BJ (cell line): Measurements from ENCODE around the gene OTOF. TPM values are rescaled to one million over a fixed set of nuclear protein-coding genes. Genes with fewer than 3 reads are reported as not detected.

Experiments
- CTCF ChIA-PET: fragments of 350-600 bp; formaldehyde crosslinking; extraction: SDS; loops from one replicate; lab custom pipeline; 2021; ENCODE audit warnings: antibody characterized with exemption, inconsistent platforms; lab: Yijun Ruan, JAX
- POLR2A ChIA-PET: fragments of 300-600 bp; sonication (Branson Sonifier 250); formaldehyde crosslinking; extraction: SDS; loops from one replicate; lab custom pipeline; 2021; ENCODE audit warnings: antibody characterized with exemption; lab: Charles Lee
- DNase-seq: peaks from one replicate; pipeline ENCODE4 v3.0.0-alpha.2; 2011; ENCODE audit warnings: low read depth
- H3K27me3 ChIP-seq: 2 replicates; pipeline ENCODE4 v1.6.0; 2011; ENCODE audit warnings: low read length; ENCODE audit not compliant: control insufficient read depth, insufficient read depth
- H3K36me3 ChIP-seq: 2 replicates; pipeline ENCODE4 v1.5.1; 2011; ENCODE audit warnings: low read length; ENCODE audit not compliant: control insufficient read depth, insufficient read depth
- H3K4me3 ChIP-seq: 2 replicates; pipeline ENCODE4 v1.5.1; 2011; ENCODE audit warnings: low read depth, mild to moderate bottlenecking, control low read depth, low read length
- CTCF ChIP-seq: IDR thresholded peaks from 2 replicates; pipeline ENCODE4 v1.5.1; 2011; ENCODE audit warnings: low read depth, mild to moderate bottlenecking, control low read depth, inconsistent platforms, low read length, moderate library complexity; ENCODE audit not compliant: insufficient read depth
- polyA plus RNA-seq: library from polyadenylated mRNA; depleted of rRNA; stranded (reverse); fragments of >200 nt; gene quantifications from 2 replicates; pipeline ENCODE4 v1.2.3, GENCODE V29; 2011

Gene OTOF
- polyA plus RNA-seq, 1 experiment: 0.16 TPM

DNA sequence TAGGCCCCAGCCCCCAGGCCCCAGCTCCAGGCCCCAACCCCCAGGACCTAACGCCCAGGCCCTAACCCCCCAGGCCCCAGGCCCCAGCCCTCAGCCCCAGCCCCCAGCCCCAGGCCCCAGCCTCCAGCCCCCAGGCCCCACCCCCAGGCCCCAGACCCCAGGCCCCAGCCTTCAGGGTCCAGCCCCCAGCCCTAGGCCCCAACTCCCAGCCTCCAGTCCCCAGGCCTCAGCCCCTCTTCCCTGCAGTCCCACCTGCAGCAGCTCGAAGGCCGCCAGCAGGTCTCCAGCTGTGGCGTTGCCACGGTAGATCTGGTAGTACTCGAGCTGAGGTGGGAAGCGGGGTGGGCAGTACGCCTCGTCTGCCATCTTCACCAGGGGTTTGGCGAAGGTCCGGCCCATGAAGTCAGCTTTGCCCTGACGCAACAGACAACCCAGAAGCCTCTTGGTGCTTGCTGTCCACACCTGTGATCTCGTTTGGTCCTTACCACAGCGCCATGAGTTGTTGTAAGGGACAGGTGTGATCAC, 3.6 kb downstream of the OTOF start:
- no peak for DNase-seq
- Histone ChIP-seq H3K36me3 (no peaks in the 10 kb centered on the region), H3K27me3 (no peaks in the 10 kb centered on the region), H3K4me3 (no peak overlapping the region)
- TF ChIP-seq CTCF: no peak
- CTCF ChIA-PET: no interaction called here
- POLR2A ChIA-PET: no interaction called here

- DNase-seq: no peak
- no peaks in the 10 kb centered on the region for H3K27me3 ChIP-seq
- TF ChIP-seq CTCF: no peak
- ChIA-PET CTCF (no interaction called here), POLR2A (no interaction called here)
- no peak overlapping the region for H3K4me3 ChIP-seq
- H3K36me3 ChIP-seq: no peaks in the 10 kb centered on the region
Measured at GRCh38 chr2:26473796-26474195, 4.1 kb downstream of the OTOF start.

DNA sequence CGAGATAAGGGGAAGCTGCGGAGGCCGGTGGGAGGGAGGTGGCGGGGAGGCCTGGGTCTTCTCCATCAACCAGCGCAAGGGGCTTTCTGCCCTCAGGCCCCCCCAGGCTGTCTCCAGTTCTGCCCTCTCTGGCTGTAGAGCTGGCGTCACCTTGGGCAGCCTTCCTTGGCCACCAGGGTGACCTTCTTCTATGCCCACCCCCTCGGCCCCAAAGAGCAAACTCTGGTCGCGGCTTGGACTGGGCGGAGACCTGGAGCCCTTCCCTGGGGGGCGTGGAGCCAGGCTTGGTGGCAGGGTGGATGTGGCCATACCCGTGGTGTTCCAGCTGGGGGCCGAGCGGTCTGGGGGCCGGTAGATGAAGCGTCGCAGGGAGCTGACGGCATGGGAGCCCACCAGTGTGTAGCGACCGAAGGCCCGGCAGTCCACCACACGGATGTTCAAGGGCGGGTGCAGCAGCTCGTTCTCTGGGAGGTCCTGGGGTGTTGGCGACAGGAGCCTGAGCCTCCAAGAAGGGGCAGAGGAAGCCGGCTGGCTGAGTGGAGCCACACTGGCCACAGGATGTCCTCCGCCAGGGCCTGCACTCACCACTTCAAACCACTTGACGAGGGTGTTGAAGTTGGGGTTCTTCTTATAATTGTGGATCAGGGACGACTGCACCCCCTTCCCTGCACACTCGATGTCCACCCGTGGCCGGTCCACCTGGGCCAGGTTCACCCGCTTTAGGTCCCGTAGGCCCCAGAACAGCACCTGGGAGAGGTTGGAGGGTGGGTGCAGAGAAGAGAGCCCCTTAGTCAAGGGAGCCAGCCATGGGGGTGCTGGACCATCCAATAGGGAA, 4.9 kb downstream of the OTOF start:
- Histone ChIP-seq H3K27me3 (no peaks in the 10 kb centered on the region), H3K36me3 (no peaks in the 10 kb centered on the region), H3K4me3 (no peak overlapping the region)
- ChIA-PET POLR2A (no interaction called here), CTCF (no interaction called here)
- no peak for DNase-seq
- no peak for TF ChIP-seq CTCF

DNA sequence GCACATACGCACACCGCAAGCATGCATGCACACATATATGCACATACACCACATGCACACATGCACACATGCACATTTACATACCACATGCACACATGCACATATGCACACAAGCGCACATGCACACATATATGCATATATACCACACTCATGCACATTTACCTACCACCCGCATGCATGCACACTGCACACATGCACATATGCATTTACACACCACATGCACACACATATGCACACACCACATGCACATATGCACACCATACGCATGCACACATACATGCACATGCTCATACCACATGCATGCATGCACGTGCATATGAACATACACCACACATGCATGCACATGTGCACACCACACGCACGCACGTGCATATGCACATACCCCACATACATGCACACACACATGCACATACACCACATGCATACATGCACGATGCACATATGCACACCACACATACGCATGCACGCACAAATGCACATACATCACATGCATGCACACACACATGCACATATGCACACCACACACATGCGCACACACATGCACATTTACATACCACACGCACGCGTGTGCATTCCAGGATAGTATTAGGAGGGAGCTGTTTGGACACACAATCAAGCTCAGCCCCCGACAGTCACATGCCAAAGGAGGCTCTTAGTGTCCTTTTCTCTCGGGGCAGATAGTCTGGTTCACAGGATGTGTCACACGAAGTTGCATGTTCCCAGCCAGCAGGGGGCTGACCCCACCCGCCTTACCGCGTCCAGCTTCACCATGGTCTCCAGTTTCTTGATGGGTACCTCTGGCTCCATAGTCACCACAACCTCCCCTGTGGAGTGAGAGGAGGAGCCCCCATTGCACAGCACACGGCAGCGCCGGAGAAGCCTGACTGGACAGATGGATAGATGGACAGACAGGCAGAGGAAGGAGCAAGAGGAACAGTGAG, 5.9 kb downstream of the OTOF start:
- ChIA-PET POLR2A (no interaction called here), CTCF (interaction anchor here (0.6 kb wide), 1 partner anchor 1174 kb away, joined by 4 read pairs; no protein-coding TSS in a partner anchor)
- DNase-seq: no peak
- Histone ChIP-seq H3K4me3 (no peak overlapping the region), H3K36me3 (no peaks in the 10 kb centered on the region), H3K27me3 (no peaks in the 10 kb centered on the region)
- TF ChIP-seq CTCF: no peak

DNA sequence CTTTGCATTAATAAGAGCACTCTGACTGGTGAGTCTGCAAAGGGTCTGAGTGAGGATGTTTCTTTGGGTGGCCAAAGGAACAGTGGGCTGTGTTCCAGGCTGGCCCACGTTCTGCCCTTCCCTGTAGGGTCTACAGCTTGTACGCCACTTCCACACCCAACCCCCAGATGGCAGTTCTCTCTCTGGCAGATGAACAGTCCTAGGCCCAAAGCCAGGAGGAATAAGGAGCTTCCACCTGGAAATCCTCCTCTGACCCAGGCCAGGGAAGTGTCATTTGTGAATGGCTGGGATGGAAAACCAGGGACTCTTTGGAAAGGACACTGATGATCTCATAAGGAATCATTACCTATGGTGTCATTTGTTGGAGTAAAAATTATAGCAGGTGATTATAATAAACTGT, 6.6 kb downstream of the OTOF start:
- ChIA-PET CTCF (interaction anchor here (0.6 kb wide), 1 partner anchor 1175 kb away, joined by 4 read pairs; no protein-coding TSS in a partner anchor), POLR2A (no interaction called here)
- no peaks in the 10 kb centered on the region for H3K36me3 ChIP-seq
- H3K27me3 ChIP-seq: no peaks in the 10 kb centered on the region
- no peak overlapping the region for H3K4me3 ChIP-seq
- TF ChIP-seq CTCF: no peak
- DNase-seq: no peak
